ENCODE results near the gene RERE. TPM values are rescaled to one million over a fixed set of nuclear protein-coding genes. Genes with fewer than 3 reads are reported as not detected.

RERE gene
- total and polyA plus RNA-seq, 7 donors, result 19.2 to 148 (median 90.6) TPM

DNA sequence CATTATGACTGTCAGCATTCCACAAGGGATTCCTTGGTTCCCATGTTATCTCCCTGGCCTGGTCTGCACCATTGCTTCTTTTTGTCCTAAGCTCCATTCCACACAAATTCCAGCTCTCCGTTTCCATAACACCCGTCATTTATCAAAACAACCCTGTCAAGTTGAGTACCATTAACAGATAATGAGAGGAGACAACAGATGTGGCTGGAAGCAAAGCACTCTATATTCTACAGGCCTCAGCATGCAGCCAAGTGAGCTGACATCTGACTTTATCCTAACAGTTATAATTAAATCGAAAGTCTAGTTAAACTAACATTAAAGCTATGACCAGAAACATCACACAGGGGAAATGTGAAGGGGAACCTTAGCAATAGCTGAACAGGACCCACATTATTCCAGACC is 110.4 kb downstream of the RERE start:
- Histone ChIP-seq H3K27ac (peak overlapping the region in 3 of 4 donors; percentile 53 to 94 (median 65)), H3K36me3 (no peaks in the 10 kb centered on the region), H3K27me3 (no peaks in the 10 kb centered on the region), H3K4me3 (no peak overlapping the region), H3K4me1 (peaks cover 0 to 49% (median 40%) of the 10 kb centered on the region in 4 donors), H3K9me3 (no peaks in the 10 kb centered on the region)
- no peak for DNase-seq
- TF ChIP-seq POLR2AphosphoS5 (IDR thresholded peaks at IDR 0.05) (no peak), POLR2A (IDR thresholded peaks at IDR 0.05) (no peak), EP300 (IDR thresholded peaks at IDR 0.05) (no peak)
- TF ChIP-seq, protein P1, sequence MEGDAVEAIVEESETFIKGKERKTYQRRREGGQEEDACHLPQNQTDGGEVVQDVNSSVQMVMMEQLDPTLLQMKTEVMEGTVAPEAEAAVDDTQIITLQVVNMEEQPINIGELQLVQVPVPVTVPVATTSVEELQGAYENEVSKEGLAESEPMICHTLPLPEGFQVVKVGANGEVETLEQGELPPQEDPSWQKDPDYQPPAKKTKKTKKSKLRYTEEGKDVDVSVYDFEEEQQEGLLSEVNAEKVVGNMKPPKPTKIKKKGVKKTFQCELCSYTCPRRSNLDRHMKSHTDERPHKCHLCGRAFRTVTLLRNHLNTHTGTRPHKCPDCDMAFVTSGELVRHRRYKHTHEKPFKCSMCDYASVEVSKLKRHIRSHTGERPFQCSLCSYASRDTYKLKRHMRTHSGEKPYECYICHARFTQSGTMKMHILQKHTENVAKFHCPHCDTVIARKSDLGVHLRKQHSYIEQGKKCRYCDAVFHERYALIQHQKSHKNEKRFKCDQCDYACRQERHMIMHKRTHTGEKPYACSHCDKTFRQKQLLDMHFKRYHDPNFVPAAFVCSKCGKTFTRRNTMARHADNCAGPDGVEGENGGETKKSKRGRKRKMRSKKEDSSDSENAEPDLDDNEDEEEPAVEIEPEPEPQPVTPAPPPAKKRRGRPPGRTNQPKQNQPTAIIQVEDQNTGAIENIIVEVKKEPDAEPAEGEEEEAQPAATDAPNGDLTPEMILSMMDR (IDR thresholded peaks at IDR 0.05), result no peak
- intact Hi-C loops (cut with DNase I), result no loop called here
- 67 to 68% methylated on average over 3 of the region's 3 CpGs for WGBS, 2 donors

DNA sequence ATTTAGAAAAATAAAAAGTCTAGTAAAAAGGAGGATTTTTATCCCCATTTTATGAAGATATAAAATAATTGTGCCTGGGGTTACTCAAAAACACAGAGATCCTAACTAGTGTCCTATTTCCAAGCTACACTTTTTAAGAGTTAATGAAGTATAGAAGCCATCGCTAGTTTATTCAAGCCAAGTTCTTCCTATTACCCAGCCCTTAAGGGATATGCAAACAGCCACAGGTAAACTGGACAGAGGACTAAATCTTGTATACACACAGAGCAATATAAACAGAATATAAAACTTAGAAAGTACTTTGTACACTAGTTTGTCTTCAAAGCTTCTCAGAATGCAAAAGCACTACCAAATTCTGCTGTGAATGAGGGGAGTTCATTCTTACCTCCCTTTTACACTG is 111.1 kb downstream of the RERE start:
- TF ChIP-seq, protein P1 (IDR thresholded peaks at IDR 0.05), result no peak
- TF ChIP-seq POLR2A (IDR thresholded peaks at IDR 0.05) (no peak), POLR2AphosphoS5 (IDR thresholded peaks at IDR 0.05) (no peak)
- 17 to 62% methylated on average over 1 of the region's 1 CpG for WGBS, 2 donors
- H3K9me3 ChIP-seq, result no peaks in the 10 kb centered on the region
- no peaks in the 10 kb centered on the region for H3K27me3 ChIP-seq
- H3K4me3 ChIP-seq, result no peak overlapping the region
- H3K36me3 ChIP-seq, result no peaks in the 10 kb centered on the region
- DNase-seq, result no peak
- intact Hi-C loops (cut with DNase I), result no loop called here
- H3K4me1 ChIP-seq, result peaks cover 0 to 49% (median 40%) of the 10 kb centered on the region in 4 donors
- H3K27ac ChIP-seq, result peak overlapping the region in 3 of 4 donors; percentile 53 to 94 (median 65)

DNA sequence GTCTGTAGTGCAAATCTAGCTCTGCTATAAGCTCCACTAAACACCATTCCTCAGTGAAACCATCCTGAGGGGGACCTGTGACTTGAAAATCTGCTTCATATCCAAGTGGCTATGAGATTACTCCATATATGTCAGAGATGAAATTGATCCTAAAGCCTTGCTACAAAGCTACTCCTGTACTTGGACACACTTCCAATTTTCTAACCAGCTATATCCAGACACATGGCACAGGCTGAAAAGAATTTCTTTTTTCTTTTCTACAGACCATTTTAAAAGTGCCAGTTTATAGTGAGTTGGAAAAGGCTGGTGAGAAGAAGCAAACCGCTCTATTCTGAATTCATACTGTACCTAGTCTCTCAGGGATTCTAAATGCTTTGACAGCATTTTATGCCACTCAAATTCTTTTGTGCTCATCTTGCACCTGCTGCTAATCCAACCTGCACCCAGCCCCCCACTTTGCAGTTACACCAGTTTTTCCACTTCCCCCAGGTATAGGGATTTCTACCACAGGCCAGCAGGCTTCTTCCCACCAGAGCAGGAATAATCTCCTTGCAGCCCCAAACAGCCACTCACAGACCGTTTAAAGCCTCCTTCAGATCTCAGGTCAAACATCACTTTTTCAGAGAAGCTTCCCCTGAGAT is 112.5 kb downstream of the RERE start:
- no peaks in the 10 kb centered on the region for H3K27me3 ChIP-seq
- intact Hi-C loops (cut with DNase I), result loop anchor here (5.0 kb wide), 1 partner anchor 283 kb away; no protein-coding TSS in a partner anchor
- peaks cover 0 to 59% (median 46%) of the 10 kb centered on the region in 4 donors for H3K4me1 ChIP-seq
- 47 to 68% methylated on average over 2 of the region's 2 CpGs for WGBS, 2 donors
- no peak for DNase-seq
- TF ChIP-seq EP300 (IDR thresholded peaks at IDR 0.05) (no peak), POLR2AphosphoS5 (IDR thresholded peaks at IDR 0.05) (no peak), POLR2A (IDR thresholded peaks at IDR 0.05) (no peak)
- TF ChIP-seq, protein P1 (IDR thresholded peaks at IDR 0.05), result no peak
- no peaks in the 10 kb centered on the region for H3K36me3 ChIP-seq
- peak overlapping the region; percentile 19 to 94 (median 71) for H3K27ac ChIP-seq
- no peaks in the 10 kb centered on the region for H3K9me3 ChIP-seq
- no peak overlapping the region for H3K4me3 ChIP-seq

DNA sequence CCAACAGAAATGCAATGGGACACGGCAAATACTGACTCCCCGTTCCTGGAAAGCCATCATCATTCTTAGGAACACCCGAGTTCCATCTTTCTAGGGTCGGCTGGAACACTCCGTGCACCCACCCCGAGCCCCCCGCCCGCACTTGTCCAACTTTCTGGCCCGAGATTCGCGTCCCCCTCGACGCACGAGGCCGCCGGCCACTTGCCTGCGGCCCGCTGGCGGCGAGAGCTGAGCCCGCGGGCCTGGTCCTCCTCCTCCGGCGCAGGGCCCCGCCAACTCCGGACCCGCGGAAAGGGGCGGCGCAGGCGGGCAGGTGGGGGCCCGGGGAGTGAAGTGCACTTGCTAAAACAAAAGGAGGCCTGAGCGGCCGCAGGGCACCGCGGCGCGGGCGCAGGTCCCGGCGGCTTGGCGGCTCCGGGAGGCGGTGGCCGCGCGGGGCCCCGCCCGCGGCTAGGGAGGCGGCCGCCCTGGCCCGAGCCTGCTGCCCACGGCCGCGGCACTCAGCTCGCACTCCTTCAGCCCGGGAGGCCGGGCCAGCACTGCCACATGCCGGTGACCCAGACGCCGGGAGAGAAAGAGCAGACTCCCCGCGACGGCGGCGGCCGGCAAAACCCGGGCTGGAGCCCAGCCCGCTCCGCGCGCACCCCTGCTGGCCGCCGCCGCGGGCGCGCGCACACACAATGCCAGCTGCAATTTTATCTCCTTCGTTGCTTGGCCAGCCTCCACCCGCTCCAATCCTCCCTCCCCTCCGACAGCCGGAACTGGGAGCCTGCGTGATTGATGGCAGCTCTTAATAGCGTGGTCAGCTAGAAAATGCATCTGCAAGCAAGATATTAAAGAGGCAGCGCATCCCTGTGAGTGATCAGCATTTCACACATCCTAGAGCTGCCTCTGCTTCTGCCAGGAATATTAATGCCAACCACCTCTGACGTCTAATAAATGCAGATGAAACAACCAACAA is 114.3 kb downstream of the RERE start:
- peak overlapping the region; percentile 88 to 94 (median 91) for H3K27ac ChIP-seq
- H3K9me3 ChIP-seq, result no peaks in the 10 kb centered on the region
- WGBS, 2 donors, result 1% methylated on average over 88 of the region's 88 CpGs
- intact Hi-C loops (cut with DNase I), result loop anchor here (5.0 kb wide), 1 partner anchor 281 kb away; no protein-coding TSS in a partner anchor
- no peaks in the 10 kb centered on the region for H3K27me3 ChIP-seq
- no peaks in the 10 kb centered on the region for H3K36me3 ChIP-seq
- TF ChIP-seq, protein P1 (IDR thresholded peaks at IDR 0.05), result no peak
- peak; percentile 76 to 91 (median 88) for TF ChIP-seq POLR2AphosphoS5 (IDR thresholded peaks at IDR 0.05)
- peak; percentile 95 for DNase-seq
- peak overlapping the region; percentile 52 to 69 (median 64) for H3K4me3 ChIP-seq
- H3K4me1 ChIP-seq, result peaks cover 0 to 70% (median 46%) of the 10 kb centered on the region in 4 donors
